Measurements from ENCODE around the gene HERC4. TPM values are rescaled to one million over a fixed set of nuclear protein-coding genes. Genes with fewer than 3 reads are reported as not detected.

The HERC4 gene
- total and polyA plus RNA-seq, 9 of the 15 experiments (the other 6 are each of a cell fraction or from before 2014, with no cell fraction given), result 12.5 to 33.5 (median 22.8) TPM

DNA sequence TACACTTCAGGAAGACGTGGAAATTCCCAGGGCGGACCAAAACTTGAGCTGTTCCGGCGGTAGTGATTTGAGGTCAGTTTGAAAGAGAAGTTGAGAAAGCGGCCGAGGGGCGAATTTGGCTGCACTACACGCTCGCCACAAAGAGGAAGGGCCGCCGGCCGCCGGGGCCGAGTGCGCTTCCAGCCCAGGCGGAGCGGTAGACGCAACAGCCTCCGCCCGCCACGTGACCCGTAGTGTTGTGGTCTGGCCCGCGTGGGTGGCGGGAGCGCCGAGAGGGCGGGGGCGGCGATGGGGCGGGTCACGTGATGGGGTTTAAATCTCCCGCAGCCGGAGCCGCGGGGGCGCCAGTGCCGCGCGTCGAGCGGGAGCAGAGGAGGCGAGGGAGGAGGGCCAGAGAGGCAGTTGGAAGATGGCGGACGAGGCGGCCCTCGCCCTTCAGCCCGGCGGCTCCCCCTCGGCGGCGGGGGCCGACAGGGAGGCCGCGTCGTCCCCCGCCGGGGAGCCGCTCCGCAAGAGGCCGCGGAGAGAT lies 190.7 kb downstream of the HERC4 start, which contains the start of gene SIRT1 (continued):
- TF ChIP-seq RAD21 (CRISPR knock-in tag; conservative IDR thresholded peaks at IDR 0.05 in 1 of 2, IDR thresholded peaks at IDR 0.05 in 1 of 2) (no peak), ZNF134 (CRISPR knock-in tag; conservative IDR thresholded peaks at IDR 0.05) (no peak), ZNF174 (CRISPR knock-in tag; IDR thresholded peaks at IDR 0.05) (no peak), MED1 (CRISPR knock-in tag; IDR thresholded peaks at IDR 0.05; ENCODE audit: borderline replicate concordance) (no peak), NFIX (CRISPR knock-in tag; IDR thresholded peaks at IDR 0.05; ENCODE audit: low read depth) (no peak), MXI1 (IDR thresholded peaks at IDR 0.05; ENCODE audit: low read depth, low read length) (peak; percentile 83; the same call in 1 of the 2 replicates), ZNF830 (CRISPR knock-in tag; IDR thresholded peaks at IDR 0.05) (no peak), ZNF175 (CRISPR knock-in tag; IDR thresholded peaks at IDR 0.05; ENCODE audit: low read depth) (peak; percentile 15; the same call in 1 of the 2 replicates), ZKSCAN8 (CRISPR knock-in tag; IDR thresholded peaks at IDR 0.05) (no peak; the same call in 1 of the 2 replicates), MBD2 (IDR thresholded peaks at IDR 0.05; ENCODE audit: borderline replicate concordance, low read depth) (peak; percentile 71; the same call in 1 of the 2 replicates), POLR2G (IDR thresholded peaks at IDR 0.05; ENCODE audit: low read depth, low read length) (peak; percentile 98)
- TF ChIP-seq, protein P1, sequence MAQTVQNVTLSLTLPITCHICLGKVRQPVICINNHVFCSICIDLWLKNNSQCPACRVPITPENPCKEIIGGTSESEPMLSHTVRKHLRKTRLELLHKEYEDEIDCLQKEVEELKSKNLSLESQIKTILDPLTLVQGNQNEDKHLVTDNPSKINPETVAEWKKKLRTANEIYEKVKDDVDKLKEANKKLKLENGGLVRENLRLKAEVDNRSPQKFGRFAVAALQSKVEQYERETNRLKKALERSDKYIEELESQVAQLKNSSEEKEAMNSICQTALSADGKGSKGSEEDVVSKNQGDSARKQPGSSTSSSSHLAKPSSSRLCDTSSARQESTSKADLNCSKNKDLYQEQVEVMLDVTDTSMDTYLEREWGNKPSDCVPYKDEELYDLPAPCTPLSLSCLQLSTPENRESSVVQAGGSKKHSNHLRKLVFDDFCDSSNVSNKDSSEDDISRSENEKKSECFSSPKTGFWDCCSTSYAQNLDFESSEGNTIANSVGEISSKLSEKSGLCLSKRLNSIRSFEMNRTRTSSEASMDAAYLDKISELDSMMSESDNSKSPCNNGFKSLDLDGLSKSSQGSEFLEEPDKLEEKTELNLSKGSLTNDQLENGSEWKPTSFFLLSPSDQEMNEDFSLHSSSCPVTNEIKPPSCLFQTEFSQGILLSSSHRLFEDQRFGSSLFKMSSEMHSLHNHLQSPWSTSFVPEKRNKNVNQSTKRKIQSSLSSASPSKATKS (CRISPR knock-in tag; IDR thresholded peaks at IDR 0.05), result no peak
- TF ChIP-seq, protein P2, sequence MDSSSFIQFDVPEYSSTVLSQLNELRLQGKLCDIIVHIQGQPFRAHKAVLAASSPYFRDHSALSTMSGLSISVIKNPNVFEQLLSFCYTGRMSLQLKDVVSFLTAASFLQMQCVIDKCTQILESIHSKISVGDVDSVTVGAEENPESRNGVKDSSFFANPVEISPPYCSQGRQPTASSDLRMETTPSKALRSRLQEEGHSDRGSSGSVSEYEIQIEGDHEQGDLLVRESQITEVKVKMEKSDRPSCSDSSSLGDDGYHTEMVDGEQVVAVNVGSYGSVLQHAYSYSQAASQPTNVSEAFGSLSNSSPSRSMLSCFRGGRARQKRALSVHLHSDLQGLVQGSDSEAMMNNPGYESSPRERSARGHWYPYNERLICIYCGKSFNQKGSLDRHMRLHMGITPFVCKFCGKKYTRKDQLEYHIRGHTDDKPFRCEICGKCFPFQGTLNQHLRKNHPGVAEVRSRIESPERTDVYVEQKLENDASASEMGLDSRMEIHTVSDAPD (CRISPR knock-in tag; IDR thresholded peaks at IDR 0.05), result no peak
- TF ChIP-seq, protein P3, sequence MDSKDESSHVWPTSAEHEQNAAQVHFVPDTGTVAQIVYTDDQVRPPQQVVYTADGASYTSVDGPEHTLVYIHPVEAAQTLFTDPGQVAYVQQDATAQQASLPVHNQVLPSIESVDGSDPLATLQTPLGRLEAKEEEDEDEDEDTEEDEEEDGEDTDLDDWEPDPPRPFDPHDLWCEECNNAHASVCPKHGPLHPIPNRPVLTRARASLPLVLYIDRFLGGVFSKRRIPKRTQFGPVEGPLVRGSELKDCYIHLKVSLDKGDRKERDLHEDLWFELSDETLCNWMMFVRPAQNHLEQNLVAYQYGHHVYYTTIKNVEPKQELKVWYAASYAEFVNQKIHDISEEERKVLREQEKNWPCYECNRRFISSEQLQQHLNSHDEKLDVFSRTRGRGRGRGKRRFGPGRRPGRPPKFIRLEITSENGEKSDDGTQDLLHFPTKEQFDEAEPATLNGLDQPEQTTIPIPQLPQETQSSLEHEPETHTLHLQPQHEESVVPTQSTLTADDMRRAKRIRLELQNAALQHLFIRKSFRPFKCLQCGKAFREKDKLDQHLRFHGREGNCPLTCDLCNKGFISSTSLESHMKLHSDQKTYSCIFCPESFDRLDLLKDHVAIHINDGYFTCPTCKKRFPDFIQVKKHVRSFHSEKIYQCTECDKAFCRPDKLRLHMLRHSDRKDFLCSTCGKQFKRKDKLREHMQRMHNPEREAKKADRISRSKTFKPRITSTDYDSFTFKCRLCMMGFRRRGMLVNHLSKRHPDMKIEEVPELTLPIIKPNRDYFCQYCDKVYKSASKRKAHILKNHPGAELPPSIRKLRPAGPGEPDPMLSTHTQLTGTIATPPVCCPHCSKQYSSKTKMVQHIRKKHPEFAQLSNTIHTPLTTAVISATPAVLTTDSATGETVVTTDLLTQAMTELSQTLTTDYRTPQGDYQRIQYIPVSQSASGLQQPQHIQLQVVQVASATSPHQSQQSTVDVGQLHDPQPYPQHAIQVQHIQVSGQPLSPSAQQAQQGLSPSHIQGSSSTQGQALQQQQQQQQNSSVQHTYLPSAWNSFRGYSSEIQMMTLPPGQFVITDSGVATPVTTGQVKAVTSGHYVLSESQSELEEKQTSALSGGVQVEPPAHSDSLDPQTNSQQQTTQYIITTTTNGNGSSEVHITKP (IDR thresholded peaks at IDR 0.05; ENCODE audit: partially characterized antibody), result peak; percentile 84
- TF ChIP-seq, protein P4, sequence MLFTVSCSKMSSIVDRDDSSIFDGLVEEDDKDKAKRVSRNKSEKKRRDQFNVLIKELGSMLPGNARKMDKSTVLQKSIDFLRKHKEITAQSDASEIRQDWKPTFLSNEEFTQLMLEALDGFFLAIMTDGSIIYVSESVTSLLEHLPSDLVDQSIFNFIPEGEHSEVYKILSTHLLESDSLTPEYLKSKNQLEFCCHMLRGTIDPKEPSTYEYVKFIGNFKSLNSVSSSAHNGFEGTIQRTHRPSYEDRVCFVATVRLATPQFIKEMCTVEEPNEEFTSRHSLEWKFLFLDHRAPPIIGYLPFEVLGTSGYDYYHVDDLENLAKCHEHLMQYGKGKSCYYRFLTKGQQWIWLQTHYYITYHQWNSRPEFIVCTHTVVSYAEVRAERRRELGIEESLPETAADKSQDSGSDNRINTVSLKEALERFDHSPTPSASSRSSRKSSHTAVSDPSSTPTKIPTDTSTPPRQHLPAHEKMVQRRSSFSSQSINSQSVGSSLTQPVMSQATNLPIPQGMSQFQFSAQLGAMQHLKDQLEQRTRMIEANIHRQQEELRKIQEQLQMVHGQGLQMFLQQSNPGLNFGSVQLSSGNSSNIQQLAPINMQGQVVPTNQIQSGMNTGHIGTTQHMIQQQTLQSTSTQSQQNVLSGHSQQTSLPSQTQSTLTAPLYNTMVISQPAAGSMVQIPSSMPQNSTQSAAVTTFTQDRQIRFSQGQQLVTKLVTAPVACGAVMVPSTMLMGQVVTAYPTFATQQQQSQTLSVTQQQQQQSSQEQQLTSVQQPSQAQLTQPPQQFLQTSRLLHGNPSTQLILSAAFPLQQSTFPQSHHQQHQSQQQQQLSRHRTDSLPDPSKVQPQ (CRISPR knock-in tag; IDR thresholded peaks at IDR 0.05; ENCODE audit: borderline replicate concordance), result no peak
- TF ChIP-seq, protein P5, sequence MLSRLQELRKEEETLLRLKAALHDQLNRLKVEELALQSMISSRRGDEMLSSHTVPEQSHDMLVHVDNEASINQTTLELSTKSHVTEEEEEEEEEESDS (CRISPR knock-in tag; IDR thresholded peaks at IDR 0.05), result no peak
